GM21723 (cell line): ENCODE measurements around the gene HERC4.
"Not testable (repeated sequence)": the region's sequence is repeated elsewhere in the genome, so short reads cannot be mapped to it uniquely, and the experiment has no call there.

ENCODE experiments used
- ATAC-seq: cut with Tn5 transposase; IDR thresholded peaks from one replicate; pipeline ENCODE4 v1.9.1; 2021; ENCODE audit warnings: mild to moderate bottlenecking, moderate library complexity; ENCODE audit not compliant: unreplicated experiment

Gene HERC4

DNA sequence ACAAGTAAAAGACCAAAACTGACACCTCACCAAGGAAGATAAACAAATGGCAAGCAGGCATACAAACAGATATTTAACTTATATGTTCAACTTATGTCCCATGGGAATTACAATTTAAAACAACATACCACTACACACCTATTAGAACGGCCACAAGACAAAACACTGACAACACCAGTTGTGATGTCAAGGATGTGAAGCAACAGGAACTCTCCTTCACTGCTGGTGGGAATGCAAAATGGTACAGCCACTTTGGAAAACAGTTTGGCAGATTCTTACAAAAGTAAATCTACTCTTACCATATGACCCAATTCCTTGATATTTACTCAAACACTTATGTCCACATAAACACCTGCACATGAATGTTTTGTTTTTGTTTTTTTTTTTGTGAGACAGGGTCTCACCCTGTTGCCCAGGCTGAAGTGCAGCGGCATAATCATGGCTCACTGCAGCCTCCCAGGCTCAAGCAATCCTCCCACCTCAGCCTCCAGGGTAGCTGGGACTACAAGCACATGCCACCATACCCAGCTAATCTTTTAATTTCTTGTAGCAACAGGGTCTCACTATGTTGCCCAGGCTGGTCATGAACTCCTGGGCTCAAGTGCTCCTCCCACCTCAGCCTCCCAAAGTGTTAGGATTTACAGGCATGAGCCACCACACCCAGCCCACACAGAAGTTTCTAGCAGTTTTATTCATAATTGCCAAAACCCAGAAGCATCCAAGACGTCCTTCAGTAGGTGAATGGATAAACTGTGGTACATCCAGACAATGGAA, 27.3 kb downstream of the HERC4 start:
- ATAC-seq, result no peak

- no peak for ATAC-seq
These were observed 28.0 kb downstream of the HERC4 start for GRCh38 chr10:68047122-68047521.

GRCh38 chr10:68046642-68047041, 28.4 kb downstream of the HERC4 start:
- ATAC-seq, result no peak

- ATAC-seq, result no peak
These were observed 32.1 kb downstream of the HERC4 start for GRCh38 chr10:68043030-68043429.

DNA sequence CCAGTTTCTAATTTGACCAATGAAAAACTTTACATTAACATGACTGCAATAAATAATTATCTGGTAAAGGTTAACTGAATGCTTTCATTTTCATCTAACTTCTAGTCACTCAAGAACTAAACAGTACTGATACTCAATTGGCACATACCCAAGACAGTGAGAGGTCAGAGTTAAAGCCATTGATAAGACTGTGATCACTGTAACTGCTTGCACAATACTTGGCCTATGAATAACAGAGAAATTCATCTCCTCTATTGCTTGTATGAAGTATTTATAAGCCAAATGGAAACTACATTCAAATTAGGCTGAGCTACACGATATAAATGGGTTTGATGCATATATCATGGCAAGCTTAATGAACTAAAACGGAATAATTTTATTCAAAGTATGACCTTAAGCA, 43.0 kb downstream of the HERC4 start:
- ATAC-seq, result no peak

- no peak for ATAC-seq
These were observed 47.7 kb downstream of the HERC4 start for GRCh38 chr10:68027429-68027828.

DNA sequence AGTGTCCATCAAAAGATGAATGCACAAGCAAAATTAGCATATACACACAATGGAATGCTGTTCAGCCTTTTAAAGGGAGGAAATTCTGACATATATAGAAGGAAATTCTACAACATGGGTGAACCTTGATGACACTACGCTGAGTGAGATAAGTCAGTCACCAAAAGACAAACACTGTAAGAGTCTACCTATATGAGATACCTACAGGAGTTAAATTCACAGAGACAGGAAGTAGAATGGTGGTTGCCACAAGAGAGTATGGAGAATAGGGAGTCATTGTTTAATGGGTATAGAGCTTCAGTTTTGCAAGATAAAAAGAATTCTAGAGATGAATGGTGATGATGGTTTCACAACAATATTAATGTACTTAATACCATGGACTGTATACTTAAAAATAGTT, 51.8 kb downstream of the HERC4 start:
- ATAC-seq, result no peak

DNA sequence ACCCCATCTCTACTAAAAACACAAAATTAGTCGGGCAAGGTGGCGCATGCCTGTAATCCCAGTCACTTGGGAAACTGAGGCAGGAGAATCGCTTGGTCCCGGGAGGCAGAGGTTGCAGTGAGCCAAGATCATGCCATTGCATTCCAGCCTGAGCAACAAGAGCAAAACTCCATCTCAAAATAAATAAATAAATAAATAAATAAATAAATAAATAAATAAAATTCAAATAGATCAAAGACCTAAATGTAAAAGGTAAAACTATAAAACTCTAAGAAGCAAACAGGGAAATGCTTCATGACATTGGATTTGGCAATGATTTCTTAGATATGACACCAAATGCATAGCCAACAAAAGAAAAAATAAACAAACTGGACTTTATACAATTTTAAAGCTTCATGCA, 52.8 kb downstream of the HERC4 start:
- ATAC-seq, result not testable (repeated sequence)

- ATAC-seq, result not testable (repeated sequence)
These were observed 58.6 kb downstream of the HERC4 start for GRCh38 chr10:68016519-68016918.

DNA sequence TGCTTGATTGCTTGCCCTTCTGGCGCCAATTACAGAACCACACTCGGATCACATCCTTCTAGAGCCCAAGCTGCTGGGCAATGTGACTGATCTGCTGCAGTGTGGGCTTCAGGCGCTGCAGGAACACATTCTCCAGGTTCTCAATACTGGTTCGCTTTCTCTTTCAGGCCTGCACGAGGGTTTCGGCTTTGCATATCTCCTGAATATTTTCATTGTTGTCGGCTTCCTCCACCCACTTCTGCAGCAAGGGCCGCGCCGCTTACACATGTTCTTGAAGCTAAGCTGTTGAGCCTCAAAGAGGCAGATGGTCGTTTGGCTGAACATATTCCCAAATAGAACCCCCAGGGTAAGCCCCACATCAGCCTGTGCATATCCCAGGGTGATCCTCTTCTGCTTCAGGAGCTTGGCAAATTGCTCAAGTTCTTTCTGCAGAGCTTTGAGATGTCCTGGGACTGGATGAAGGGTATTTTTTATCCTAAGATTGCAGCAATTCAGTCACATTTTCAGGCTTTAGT, 64.6 kb downstream of the HERC4 start:
- ATAC-seq, result no peak

DNA sequence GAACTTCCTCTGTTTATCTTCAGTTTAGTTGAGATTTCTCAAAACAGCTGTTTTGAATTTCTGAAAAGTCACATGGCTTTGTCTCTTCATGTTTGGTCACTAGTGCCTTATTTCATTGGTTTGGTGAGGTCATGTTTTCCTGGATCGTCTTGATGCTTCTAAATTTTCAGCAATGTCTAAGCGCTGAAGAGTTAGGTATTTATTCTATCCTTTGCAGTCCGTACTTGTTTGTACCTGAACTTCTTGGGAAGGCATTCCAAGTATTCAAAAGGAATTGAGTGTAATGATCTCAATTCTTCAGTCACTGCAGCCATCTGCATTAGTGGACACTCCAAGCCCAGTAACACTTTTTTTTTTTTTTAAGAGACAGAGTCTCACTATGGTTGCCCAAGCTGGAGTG, 67.7 kb downstream of the HERC4 start:
- ATAC-seq, result no peak

DNA sequence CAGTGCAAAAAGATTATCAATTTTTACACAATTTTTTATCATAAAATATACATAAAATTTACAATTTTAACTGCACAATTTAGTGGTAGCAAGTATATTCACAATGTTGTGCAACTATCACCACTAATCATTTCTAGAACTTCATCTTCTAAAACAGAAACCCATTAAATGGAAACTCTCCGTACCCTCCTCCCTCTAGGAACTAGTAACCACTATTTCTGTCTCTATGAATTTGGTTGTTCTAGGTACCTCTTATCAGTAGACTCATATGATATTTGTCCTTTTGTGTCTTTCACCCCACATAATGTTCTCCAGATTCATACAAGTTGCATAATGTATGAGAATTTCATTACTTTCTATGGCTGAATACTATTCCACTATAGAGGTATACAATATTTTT, 73.5 kb downstream of the HERC4 start:
- ATAC-seq, result no peak

DNA sequence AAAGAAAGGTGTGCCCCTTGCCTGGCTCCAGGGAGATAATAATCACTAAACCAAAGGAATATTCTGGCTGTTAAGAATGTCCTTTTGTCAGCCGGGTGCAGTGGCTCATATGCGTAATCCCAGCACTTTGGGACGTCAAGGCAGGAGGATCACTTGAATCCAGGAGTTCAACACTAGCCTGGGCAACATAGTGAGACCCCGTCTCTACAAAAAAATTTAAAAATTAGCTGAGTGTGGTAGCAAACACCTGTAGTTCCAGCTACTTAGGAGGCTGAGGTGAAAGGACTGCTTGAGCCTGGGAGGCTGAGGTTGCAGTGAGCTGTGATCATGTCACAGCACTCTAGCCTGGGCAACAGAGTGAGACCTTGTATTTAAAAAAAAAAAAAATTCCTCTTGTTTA, 74.1 kb downstream of the HERC4 start:
- no peak for ATAC-seq

GRCh38 chr10:67990093-67990492, 85.0 kb downstream of the HERC4 start:
- ATAC-seq, result no peak

DNA sequence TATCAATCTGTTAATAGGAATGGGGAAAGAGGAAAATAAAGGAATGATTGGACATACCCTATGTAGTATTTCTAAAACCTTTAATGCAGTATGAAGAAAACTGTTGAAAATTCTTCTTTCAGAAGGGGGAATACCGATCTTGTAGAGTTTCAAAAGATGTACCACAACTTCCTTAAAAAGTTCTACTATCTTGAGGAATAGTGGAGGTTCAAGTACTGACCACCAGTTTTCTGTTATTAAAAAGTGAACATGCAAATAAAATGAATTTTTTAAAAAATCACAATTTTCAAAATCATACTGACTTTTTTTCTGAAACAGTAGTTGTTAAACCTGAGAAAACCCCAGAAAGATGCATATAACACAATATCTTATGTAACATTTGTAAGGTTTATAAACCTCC, 86.5 kb downstream of the HERC4 start:
- ATAC-seq, result no peak

DNA sequence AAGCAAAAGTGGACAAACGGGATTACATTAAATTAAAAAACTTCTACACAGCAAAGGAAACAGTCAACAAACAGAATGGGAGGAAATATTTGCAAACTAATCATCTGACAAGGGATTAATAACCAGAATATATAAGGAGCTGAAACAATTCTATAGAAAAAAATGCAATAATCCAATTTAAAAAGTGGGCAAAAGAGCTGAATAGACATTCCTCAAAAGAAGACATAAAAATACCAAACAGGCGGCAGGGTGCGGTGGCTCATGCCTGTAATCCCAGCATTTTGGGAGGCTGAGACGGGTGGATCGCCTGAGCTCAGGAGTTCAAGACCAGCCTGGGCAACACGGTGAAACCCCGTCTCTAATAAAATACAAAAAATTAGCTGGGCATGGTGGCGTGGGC, 92.5 kb downstream of the HERC4 start:
- not testable (repeated sequence) for ATAC-seq

DNA sequence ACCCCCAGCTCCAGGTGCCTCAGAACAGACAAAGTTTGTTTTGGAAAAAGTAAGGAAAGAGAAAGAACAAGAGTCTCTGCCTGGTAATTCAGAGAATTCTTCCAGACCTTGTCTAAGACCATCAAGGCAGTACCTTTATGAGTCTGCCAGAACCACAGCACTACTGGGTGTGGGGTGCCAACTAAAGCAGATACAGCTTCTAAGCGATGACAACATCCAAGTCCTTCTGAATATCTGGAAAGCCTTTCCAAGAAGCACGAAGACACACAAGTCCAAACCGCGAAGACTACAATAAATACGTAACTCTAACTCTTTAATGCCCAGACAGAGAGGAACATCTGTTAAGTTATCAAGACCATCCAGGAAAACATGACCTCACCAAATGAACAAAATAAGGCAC, 96.3 kb downstream of the HERC4 start:
- ATAC-seq, result no peak

DNA sequence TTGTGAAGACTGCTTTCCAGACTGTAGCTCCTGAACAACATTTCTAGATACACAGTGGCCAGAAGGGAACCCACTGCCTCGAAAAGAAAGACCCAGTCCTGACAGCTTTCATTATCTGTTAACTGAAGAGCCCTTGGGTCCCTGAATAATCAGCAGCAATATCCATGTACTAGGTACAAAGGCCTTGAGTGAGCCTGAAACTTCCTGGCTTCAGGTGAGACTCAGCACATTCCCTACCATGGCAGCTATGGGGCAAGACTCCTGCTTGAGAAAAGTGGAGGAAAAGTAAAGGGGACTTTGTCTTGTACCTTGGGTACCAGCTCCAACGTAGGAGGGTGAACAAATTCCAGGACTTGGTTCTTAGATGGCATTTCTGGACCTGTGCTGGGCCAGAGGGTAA, 97.8 kb downstream of the HERC4 start:
- ATAC-seq, result no peak

DNA sequence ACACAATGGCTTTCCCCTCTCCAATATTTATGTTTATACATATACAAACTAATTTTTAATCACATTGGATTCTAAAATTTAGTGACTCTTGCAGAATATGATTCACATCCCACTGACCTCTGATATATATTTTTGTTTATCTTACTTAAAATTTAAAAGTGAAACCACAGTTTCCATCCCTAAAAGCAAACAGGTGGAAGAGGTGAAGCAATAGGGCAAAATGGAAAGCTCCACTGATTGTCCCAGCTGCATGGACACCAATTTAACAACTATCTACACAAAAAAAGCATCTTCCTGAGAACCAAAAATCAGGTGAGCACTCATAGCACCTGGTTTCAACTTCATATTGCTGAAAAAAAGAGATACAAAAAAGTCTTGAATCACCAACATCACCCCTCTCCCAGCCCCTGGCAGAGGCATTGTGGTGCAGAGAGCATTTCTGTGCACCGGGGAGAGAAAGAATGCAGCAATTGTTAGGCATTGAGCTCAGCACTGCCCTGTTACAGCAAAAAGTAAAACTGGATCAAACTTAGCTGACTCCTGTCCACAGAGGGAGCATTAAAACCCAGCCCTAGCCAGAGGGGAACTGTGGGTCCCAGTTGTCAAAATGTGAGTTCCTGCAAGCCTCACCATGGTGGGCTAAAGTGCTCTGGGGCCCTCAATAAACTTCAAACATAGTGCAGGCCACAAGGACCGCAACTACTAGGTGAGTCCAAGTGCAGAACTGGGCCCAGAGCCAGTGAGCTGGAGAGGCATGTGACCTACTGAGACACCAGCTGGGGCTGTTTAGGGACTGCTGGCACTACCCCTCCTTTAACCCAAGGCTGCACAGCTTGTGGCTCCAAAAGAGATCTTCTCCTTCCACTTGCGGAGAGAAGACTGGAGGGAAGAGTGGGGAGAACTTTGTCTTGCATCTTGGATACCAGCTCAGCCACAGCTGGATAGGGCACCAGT, 98.5 kb downstream of the HERC4 start:
- no peak for ATAC-seq

DNA sequence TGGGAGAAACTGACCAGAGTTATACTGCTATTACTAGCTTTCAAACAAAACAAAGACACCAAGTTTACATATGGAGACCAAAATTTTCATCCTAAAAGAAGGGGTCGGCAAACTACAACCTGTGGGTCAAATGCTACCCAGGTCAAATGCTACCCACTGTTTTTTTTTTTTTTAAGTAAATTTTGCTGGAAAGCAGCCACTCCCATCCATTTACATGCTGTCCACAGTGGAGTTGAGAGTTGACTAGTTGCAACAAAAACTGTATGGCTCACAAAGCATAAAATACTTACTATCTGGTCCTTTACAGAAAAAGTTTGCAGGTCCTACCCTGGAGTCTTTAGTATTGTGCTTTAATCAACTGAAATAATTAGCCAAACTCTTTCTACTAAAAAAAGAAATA, 99.2 kb downstream of the HERC4 start:
- ATAC-seq, result no peak

GRCh38 chr10:67971311-67971710, 103.8 kb downstream of the HERC4 start:
- no peak for ATAC-seq

GRCh38 chr10:67969875-67970274, 105.2 kb downstream of the HERC4 start:
- no peak for ATAC-seq
